Activated naive CD8-positive, alpha-beta T cell treated with anti-CD3 and anti-CD28 coated beads for 36 hours (primary cell): ENCODE data around the gene PRR18. TPM values are rescaled to one million over a fixed set of nuclear protein-coding genes. Genes with fewer than 3 reads are reported as not detected.
A peak's percentile ranks its signal among the peaks of the same experiment; 100 is the strongest.

ENCODE experiments used
- DNase-seq: peaks from one replicate; pipeline ENCODE4 v3.0.0; 2021
- H3K27ac Mint-ChIP-seq: one replicate; pipeline ENCODE4 v1.8.0; 2022; ENCODE audit warnings: mild to moderate bottlenecking, moderate library complexity, mixed read lengths
- H3K27me3 Mint-ChIP-seq: one replicate; pipeline ENCODE4 v1.8.0; 2022; ENCODE audit warnings: mild to moderate bottlenecking, mixed read lengths
- H3K36me3 Mint-ChIP-seq: one replicate; pipeline ENCODE4 v1.8.0; 2021; ENCODE audit warnings: mild to moderate bottlenecking, mixed read lengths
- H3K4me1 Mint-ChIP-seq: one replicate; pipeline ENCODE4 v1.8.0; 2021; ENCODE audit warnings: mixed read lengths
- H3K4me3 Mint-ChIP-seq: one replicate; pipeline ENCODE4 v1.8.0; 2022; ENCODE audit warnings: mild to moderate bottlenecking, moderate library complexity, mixed read lengths
- H3K9me3 Mint-ChIP-seq: one replicate; pipeline ENCODE4 v1.8.0; 2022; ENCODE audit warnings: mixed read lengths
- total RNA-seq, 2 experiments: library from RNA; stranded (reverse); gene quantifications; one replicate each; pipeline ENCODE4 v1.2.3, GENCODE V29; 2021

The PRR18 gene
- total RNA-seq, 2 experiments from 2014 or later = 0.08 to 0.33 TPM

DNA sequence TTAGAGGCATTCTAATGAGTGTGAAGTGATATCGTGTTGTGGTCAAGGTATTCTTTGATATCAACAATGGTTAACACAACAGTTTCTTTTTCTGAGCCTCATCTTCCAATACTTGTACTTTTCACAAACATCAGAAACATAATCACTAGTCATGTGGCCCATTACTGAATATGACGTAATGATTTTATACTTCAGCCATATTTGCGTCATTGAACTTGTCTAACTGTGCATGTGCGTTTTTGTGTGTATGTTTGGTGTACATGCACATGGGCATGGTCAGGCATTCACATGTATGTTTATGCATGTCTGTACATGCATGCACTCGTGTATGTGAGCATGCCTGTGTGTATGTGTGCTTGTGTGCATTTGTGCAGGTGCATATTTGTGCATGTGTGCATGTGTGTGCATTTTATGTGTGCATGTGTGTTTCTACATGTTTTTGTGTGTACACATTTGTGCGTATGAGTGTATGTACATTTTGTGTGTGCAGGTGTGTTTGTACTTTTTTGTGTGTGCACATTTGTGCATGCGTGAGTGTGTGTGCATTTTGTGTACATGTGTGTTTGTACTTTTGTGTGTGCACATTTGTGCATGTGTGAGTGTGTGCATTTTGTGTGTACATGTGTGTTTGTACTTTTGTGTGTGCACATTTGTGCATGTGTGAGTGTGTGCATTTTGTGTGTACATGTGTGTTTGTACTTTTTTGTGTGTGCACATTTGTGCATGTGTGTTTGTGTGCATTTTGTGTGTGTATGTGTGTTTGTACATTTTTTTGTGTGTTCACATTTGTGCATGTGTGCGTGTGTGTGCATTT, 29.4 kb downstream of the PRR18 start:
- Mint-ChIP-seq H3K27me3 (no peaks in the 10 kb centered on the region), H3K9me3 (no peaks in the 10 kb centered on the region), H3K36me3 (no peaks in the 10 kb centered on the region), H3K4me1 (peaks cover 2% of the 10 kb centered on the region), H3K4me3 (no peak overlapping the region), H3K27ac (no peak overlapping the region)
- DNase-seq = no peak

GRCh38 chr6:166277892-166278578, 30.2 kb downstream of the PRR18 start:
- H3K27ac Mint-ChIP-seq = no peak overlapping the region
- no peak overlapping the region for H3K4me3 Mint-ChIP-seq
- no peaks in the 10 kb centered on the region for H3K36me3 Mint-ChIP-seq
- H3K9me3 Mint-ChIP-seq = no peaks in the 10 kb centered on the region
- no peak for DNase-seq
- H3K27me3 Mint-ChIP-seq = no peaks in the 10 kb centered on the region
- peaks cover 2% of the 10 kb centered on the region for H3K4me1 Mint-ChIP-seq

- Mint-ChIP-seq H3K4me1 (peaks cover 2% of the 10 kb centered on the region), H3K27ac (no peak overlapping the region), H3K4me3 (no peak overlapping the region), H3K36me3 (no peaks in the 10 kb centered on the region), H3K9me3 (no peaks in the 10 kb centered on the region), H3K27me3 (no peaks in the 10 kb centered on the region)
- DNase-seq = no peak
Observed at GRCh38 chr6:166277018-166277417, 31.2 kb downstream of the PRR18 start.

DNA sequence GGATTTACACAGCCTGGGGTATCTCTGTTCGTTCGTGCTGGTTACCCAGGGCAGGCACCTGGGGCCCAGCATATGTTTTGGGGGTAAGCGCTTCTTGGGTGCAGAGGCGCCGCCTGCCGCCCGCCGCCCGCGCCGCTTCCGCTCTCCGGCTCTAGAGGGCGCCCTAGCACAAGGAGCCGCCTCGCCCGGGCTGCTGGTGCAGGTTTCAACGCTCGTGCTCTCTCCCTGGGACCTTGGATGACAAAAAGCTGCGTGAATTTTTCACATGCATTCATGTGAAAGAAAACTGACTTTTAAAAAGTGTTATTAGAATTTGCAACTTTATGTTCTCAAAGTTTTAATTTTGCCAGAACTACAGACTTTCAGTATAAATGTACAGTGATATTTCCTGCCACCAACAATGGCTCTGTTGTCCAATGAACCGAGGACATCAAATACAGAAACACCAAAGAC, 32.5 kb downstream of the PRR18 start:
- H3K36me3 Mint-ChIP-seq = no peaks in the 10 kb centered on the region
- peak; percentile 81 for DNase-seq
- peaks cover 2% of the 10 kb centered on the region for H3K4me1 Mint-ChIP-seq
- no peaks in the 10 kb centered on the region for H3K9me3 Mint-ChIP-seq
- H3K27ac Mint-ChIP-seq = no peak overlapping the region
- H3K27me3 Mint-ChIP-seq = no peaks in the 10 kb centered on the region
- H3K4me3 Mint-ChIP-seq = no peak overlapping the region

- Mint-ChIP-seq H3K36me3 (no peaks in the 10 kb centered on the region), H3K27me3 (peaks cover 2% of the 10 kb centered on the region), H3K4me1 (peaks cover 2% of the 10 kb centered on the region), H3K27ac (no peak overlapping the region), H3K4me3 (no peak overlapping the region), H3K9me3 (no peaks in the 10 kb centered on the region)
- no peak for DNase-seq
Observed at GRCh38 chr6:166274739-166275370, 33.3 kb downstream of the PRR18 start.

DNA sequence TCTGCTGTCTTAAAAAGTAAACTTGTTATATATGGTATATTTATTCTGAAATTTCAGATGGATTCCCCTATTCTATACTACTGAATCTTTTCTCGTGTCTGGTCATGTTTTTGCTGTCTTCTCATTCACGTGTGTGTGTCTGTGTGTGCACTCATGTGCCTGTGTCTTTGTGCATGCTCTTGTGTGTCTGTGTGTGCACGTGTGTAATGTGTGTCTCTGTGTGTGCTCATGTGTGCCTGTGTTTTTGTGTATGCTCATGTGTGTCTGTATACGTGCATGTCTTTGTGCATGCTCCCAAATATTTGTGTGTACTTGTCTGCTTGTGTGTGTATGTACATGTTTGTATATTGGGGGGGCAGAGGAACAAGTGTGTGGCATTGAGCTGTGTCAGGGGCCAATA, 34.0 kb downstream of the PRR18 start:
- Mint-ChIP-seq H3K9me3 (no peaks in the 10 kb centered on the region), H3K4me1 (peaks cover 2% of the 10 kb centered on the region), H3K36me3 (no peaks in the 10 kb centered on the region), H3K4me3 (no peak overlapping the region), H3K27me3 (peaks cover 3% of the 10 kb centered on the region), H3K27ac (no peak overlapping the region)
- no peak for DNase-seq

- Mint-ChIP-seq H3K36me3 (no peaks in the 10 kb centered on the region), H3K4me3 (no peak overlapping the region), H3K27me3 (peaks cover 3% of the 10 kb centered on the region), H3K9me3 (no peaks in the 10 kb centered on the region), H3K4me1 (peaks cover 2% of the 10 kb centered on the region), H3K27ac (no peak overlapping the region)
- no peak for DNase-seq
Observed at GRCh38 chr6:166271376-166271765, 36.8 kb downstream of the PRR18 start.

DNA sequence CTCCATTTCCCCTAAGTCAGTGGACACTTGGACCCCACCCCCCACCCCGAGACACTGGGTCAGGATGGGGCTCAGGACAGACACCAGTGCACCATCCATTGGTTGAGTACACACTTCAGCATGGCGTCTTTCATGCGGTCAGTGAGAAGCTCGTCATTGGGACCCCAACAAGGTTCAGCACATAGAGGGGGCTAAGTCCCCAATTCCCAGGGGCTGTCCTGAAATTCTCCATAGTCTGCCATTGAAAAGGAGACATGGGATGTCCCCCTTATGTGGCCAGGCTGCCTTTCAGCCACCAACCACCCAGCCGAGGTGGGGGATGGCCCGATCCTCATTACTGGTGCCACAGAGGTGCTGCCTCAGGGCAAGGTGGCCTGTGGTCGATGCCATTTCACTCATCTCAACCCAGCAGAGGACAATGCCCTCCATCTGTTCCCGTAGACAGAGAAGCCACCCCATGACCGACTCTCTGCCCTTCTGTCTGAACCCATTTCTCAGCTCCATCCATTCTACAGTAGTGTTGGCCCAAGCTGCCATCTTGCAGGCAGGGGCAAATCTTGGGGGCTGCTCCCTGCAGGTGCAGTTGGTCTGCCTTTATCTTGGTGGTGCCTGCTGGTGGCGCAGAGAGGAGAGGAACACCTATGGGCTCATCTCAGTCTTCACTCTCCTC, 37.4 kb downstream of the PRR18 start:
- H3K27ac Mint-ChIP-seq = no peak overlapping the region
- peaks cover 3% of the 10 kb centered on the region for H3K27me3 Mint-ChIP-seq
- H3K4me3 Mint-ChIP-seq = no peak overlapping the region
- H3K36me3 Mint-ChIP-seq = no peaks in the 10 kb centered on the region
- no peaks in the 10 kb centered on the region for H3K9me3 Mint-ChIP-seq
- peaks cover 1% of the 10 kb centered on the region for H3K4me1 Mint-ChIP-seq
- no peak for DNase-seq

- Mint-ChIP-seq H3K27ac (no peak overlapping the region), H3K36me3 (no peaks in the 10 kb centered on the region)
Observed at GRCh38 chr6:166269301-166270039, 38.7 kb downstream of the PRR18 start.

GRCh38 chr6:166268431-166268830, 39.8 kb downstream of the PRR18 start:
- no peaks in the 10 kb centered on the region for H3K9me3 Mint-ChIP-seq
- H3K27ac Mint-ChIP-seq = no peak overlapping the region
- no peak overlapping the region for H3K4me3 Mint-ChIP-seq
- H3K36me3 Mint-ChIP-seq = no peaks in the 10 kb centered on the region
- peaks cover 3% of the 10 kb centered on the region for H3K27me3 Mint-ChIP-seq
- DNase-seq = no peak
- H3K4me1 Mint-ChIP-seq = no peaks in the 10 kb centered on the region

More at GRCh38 chr6:166269301-166270039, 38.7 kb downstream of the PRR18 start:
- no peaks in the 10 kb centered on the region for H3K9me3 Mint-ChIP-seq
- H3K4me3 Mint-ChIP-seq = no peak overlapping the region
- peaks cover 3% of the 10 kb centered on the region for H3K27me3 Mint-ChIP-seq
- DNase-seq = no peak
- no peaks in the 10 kb centered on the region for H3K4me1 Mint-ChIP-seq

GRCh38 chr6:166267526-166267925, 40.7 kb downstream of the PRR18 start:
- Mint-ChIP-seq H3K4me1 (no peaks in the 10 kb centered on the region), H3K27ac (no peak overlapping the region), H3K9me3 (no peaks in the 10 kb centered on the region), H3K36me3 (no peaks in the 10 kb centered on the region), H3K4me3 (no peak overlapping the region), H3K27me3 (peaks cover 3% of the 10 kb centered on the region)
- DNase-seq = no peak

GRCh38 chr6:166266336-166266735, 41.9 kb downstream of the PRR18 start:
- no peaks in the 10 kb centered on the region for H3K9me3 Mint-ChIP-seq
- H3K27me3 Mint-ChIP-seq = peaks cover 3% of the 10 kb centered on the region
- no peaks in the 10 kb centered on the region for H3K4me1 Mint-ChIP-seq
- no peaks in the 10 kb centered on the region for H3K36me3 Mint-ChIP-seq
- no peak overlapping the region for H3K4me3 Mint-ChIP-seq
- no peak for DNase-seq
- no peak overlapping the region for H3K27ac Mint-ChIP-seq

DNA sequence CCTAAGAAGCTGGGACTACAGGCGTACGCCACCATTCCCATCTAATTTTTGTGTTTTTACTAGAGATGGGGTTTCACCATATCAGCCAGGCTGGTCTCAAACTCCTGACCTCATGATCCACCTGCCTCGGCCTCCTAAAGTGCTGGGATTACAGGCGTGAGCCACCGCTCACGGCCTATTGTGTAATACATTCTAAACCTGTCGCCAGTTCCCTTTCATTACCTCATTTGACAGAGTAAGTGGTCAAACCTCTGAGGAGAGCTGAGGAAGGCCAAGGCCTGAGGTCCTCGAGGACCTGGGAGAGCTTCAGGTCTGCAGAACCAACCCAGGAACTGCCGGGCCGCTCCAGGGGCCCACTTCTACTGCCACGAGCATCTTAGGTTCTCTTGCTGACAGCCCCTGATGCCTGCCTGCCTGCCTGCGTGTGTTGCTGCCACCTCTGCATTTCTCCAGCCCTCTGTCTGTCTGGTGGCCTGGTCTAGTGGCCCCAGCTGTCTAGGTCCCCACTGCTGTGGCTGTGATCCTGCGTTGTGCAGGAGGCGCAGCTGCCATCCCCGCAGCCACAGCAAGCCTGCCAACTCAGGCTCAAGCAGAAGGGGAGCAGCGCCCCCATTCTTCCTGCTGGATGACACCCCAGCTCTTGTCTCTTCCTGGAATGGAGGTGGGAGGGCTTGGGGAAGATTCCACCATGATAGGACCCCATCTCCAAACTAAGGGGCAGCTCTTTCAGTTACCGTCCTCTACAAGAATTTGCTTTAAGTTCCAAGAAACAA, 45.3 kb downstream of the PRR18 start:
- DNase-seq = no peak
- Mint-ChIP-seq H3K4me1 (peaks cover 12% of the 10 kb centered on the region), H3K36me3 (no peaks in the 10 kb centered on the region), H3K27ac (no peak overlapping the region), H3K27me3 (peaks cover 20% of the 10 kb centered on the region), H3K9me3 (no peaks in the 10 kb centered on the region), H3K4me3 (no peak overlapping the region)
